ENCODE measurements around the gene RMND1. TPM values are rescaled to one million over a fixed set of nuclear protein-coding genes. Genes with fewer than 3 reads are reported as not detected.

Gene RMND1
- total RNA-seq, 2 experiments from 2014 or later: 19.0 to 19.7 TPM

GRCh38 chr6:151428093-151428735, 23.7 kb downstream of the RMND1 start:
- ChIA-PET CTCF (no interaction called here), POLR2A (no interaction called here)
- Mint-ChIP-seq H3K9me3 (no peaks in the 10 kb centered on the region), H3K36me3 (ENCODE audit: low read depth) (peaks cover 38% of the 10 kb centered on the region), H3K27ac (no peak overlapping the region), H3K4me3 (no peak overlapping the region), H3K4me1 (ENCODE audit: low read depth) (no peaks in the 10 kb centered on the region), H3K27me3 (no peaks in the 10 kb centered on the region)
- ATAC-seq: no peak
- TF ChIP-seq CTCF (IDR thresholded peaks at IDR 0.05): no peak
- no peak for DNase-seq
- intact Hi-C loops (cut with micrococcal nuclease): no loop called here

GRCh38 chr6:151425561-151425960, 26.4 kb downstream of the RMND1 start:
- ChIA-PET CTCF (interaction anchor here (0.8 to 1.0 kb wide), 3 partner anchors 12 to 21 kb away, joined by 3 to 5 read pairs (median 3); no protein-coding TSS in a partner anchor), POLR2A (no interaction called here)
- H3K4me3 Mint-ChIP-seq: no peak overlapping the region
- no peaks in the 10 kb centered on the region for H3K4me1 Mint-ChIP-seq (ENCODE audit: low read depth)
- DNase-seq (no peak), ATAC-seq (no peak)
- TF ChIP-seq CTCF (IDR thresholded peaks at IDR 0.05): no peak
- no peaks in the 10 kb centered on the region for H3K27me3 Mint-ChIP-seq
- intact Hi-C loops (cut with micrococcal nuclease): no loop called here
- peaks cover 30% of the 10 kb centered on the region for H3K36me3 Mint-ChIP-seq (ENCODE audit: low read depth)
- H3K27ac Mint-ChIP-seq: no peak overlapping the region
- no peaks in the 10 kb centered on the region for H3K9me3 Mint-ChIP-seq

GRCh38 chr6:151422981-151423380, 28.9 kb downstream of the RMND1 start:
- Mint-ChIP-seq H3K4me3 (no peak overlapping the region), H3K27me3 (no peaks in the 10 kb centered on the region), H3K36me3 (ENCODE audit: low read depth) (peaks cover 24% of the 10 kb centered on the region), H3K27ac (no peak overlapping the region), H3K4me1 (ENCODE audit: low read depth) (no peaks in the 10 kb centered on the region), H3K9me3 (no peaks in the 10 kb centered on the region)
- no peak for TF ChIP-seq CTCF (IDR thresholded peaks at IDR 0.05)
- ChIA-PET CTCF (interaction anchor here (1.6 to 2.0 kb wide), 2 partner anchors 17 to 19 kb away, joined by 3 to 11 read pairs; no protein-coding TSS in a partner anchor), POLR2A (no interaction called here)
- no peak for DNase-seq
- intact Hi-C loops (cut with micrococcal nuclease): no loop called here
- no peak for ATAC-seq

- peaks cover 18% of the 10 kb centered on the region for H3K4me1 Mint-ChIP-seq (ENCODE audit: low read depth)
- no peak for DNase-seq
- H3K4me3 Mint-ChIP-seq: no peak overlapping the region
- H3K36me3 Mint-ChIP-seq (ENCODE audit: low read depth): peaks cover 47% of the 10 kb centered on the region
- ATAC-seq: no peak
- intact Hi-C loops (cut with micrococcal nuclease): no loop called here
- no peak overlapping the region for H3K27ac Mint-ChIP-seq
- H3K9me3 Mint-ChIP-seq: peaks cover 7% of the 10 kb centered on the region
- CTCF ChIA-PET: interaction anchor here (2.2 kb wide), 1 partner anchor 11 kb away, joined by 9 read pairs; no protein-coding TSS in a partner anchor
- no peak for TF ChIP-seq CTCF (IDR thresholded peaks at IDR 0.05)
- no peaks in the 10 kb centered on the region for H3K27me3 Mint-ChIP-seq
- POLR2A ChIA-PET: no interaction called here
Observed at GRCh38 chr6:151417477-151417876, 34.4 kb downstream of the RMND1 start.

GRCh38 chr6:151414641-151415260, 37.2 kb downstream of the RMND1 start:
- ATAC-seq: no peak
- DNase-seq: no peak
- CTCF ChIA-PET: interaction anchor here (1.3 kb wide), 1 partner anchor 25 kb away, joined by 3 read pairs; no protein-coding TSS in a partner anchor
- peaks cover 18% of the 10 kb centered on the region for H3K4me1 Mint-ChIP-seq (ENCODE audit: low read depth)
- H3K4me3 Mint-ChIP-seq: no peak overlapping the region
- no peak for TF ChIP-seq CTCF (IDR thresholded peaks at IDR 0.05)
- H3K27me3 Mint-ChIP-seq: no peaks in the 10 kb centered on the region
- intact Hi-C loops (cut with micrococcal nuclease): no loop called here
- peaks cover 55% of the 10 kb centered on the region for H3K36me3 Mint-ChIP-seq (ENCODE audit: low read depth)
- H3K9me3 Mint-ChIP-seq: peaks cover 7% of the 10 kb centered on the region
- H3K27ac Mint-ChIP-seq: no peak overlapping the region
- POLR2A ChIA-PET: no interaction called here

Data from activated CD8-positive, alpha-beta T cell treated with anti-CD3 and anti-CD28 coated beads for 36 hours (primary cell).